GM06990 (cell line): ENCODE measurements around the gene MAN2B1.

ENCODE experiments used
- DNase-seq: peaks from one replicate; pipeline ENCODE4 v3.0.0-alpha.2; 2011; ENCODE audit not compliant: insufficient read length; ENCODE audit errors: extremely low read depth
- H3K27me3 ChIP-seq: replicated peaks from 2 replicates; pipeline ENCODE4 v1.6.0; 2011; ENCODE audit warnings: low read length; ENCODE audit not compliant: control insufficient read depth, insufficient read depth
- H3K36me3 ChIP-seq: 2 replicates; pipeline ENCODE4 v1.5.1; 2011; ENCODE audit warnings: low read length; ENCODE audit not compliant: control insufficient read depth, insufficient read depth
- H3K4me3 ChIP-seq: replicated peaks from 2 replicates; pipeline ENCODE4 v1.5.1; 2011; ENCODE audit warnings: low read depth, mild to moderate bottlenecking, control low read depth, low read length
- TF ChIP-seq, protein P1 (sequence below): IDR thresholded peaks from 2 replicates; pipeline ENCODE4 v1.5.1; 2011; ENCODE audit warnings: low read length, control low read depth, mild to moderate bottlenecking, inconsistent platforms; ENCODE audit not compliant: insufficient read depth, poor library complexity, severe bottlenecking

Gene MAN2B1

DNA sequence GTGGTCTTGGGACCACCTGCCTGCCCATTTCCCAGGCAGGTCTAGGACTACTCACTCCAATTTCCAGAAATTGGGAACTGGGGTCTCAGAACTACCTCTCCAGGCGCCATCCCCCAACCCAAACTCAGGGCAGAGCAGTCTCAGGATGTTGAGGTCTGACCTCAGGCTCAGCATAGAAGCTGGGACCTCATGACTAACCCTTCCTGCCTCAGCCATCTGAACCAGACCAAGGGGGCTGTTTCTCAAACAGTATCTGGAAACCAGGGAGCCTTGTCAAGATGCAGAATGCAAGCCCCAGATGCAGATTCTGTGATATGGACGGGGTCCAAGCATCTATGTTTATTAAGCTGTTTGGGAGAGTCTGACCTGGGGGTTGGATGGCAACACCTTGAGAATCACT, 28.6 kb upstream of the MAN2B1 start:
- no peak for DNase-seq
- Histone ChIP-seq H3K36me3 (peaks cover 6% of the 10 kb centered on the region), H3K27me3 (no peaks in the 10 kb centered on the region), H3K4me3 (no peak overlapping the region)
- TF ChIP-seq, protein P1, sequence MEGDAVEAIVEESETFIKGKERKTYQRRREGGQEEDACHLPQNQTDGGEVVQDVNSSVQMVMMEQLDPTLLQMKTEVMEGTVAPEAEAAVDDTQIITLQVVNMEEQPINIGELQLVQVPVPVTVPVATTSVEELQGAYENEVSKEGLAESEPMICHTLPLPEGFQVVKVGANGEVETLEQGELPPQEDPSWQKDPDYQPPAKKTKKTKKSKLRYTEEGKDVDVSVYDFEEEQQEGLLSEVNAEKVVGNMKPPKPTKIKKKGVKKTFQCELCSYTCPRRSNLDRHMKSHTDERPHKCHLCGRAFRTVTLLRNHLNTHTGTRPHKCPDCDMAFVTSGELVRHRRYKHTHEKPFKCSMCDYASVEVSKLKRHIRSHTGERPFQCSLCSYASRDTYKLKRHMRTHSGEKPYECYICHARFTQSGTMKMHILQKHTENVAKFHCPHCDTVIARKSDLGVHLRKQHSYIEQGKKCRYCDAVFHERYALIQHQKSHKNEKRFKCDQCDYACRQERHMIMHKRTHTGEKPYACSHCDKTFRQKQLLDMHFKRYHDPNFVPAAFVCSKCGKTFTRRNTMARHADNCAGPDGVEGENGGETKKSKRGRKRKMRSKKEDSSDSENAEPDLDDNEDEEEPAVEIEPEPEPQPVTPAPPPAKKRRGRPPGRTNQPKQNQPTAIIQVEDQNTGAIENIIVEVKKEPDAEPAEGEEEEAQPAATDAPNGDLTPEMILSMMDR, result no peak

- TF ChIP-seq, protein P1, result no peak
- H3K36me3 ChIP-seq, result peaks cover 3% of the 10 kb centered on the region
- no peak overlapping the region for H3K4me3 ChIP-seq
- H3K27me3 ChIP-seq, result no peaks in the 10 kb centered on the region
- DNase-seq, result no peak
Observed at GRCh38 chr19:12694641-12695040, 28.1 kb upstream of the MAN2B1 start.

DNA sequence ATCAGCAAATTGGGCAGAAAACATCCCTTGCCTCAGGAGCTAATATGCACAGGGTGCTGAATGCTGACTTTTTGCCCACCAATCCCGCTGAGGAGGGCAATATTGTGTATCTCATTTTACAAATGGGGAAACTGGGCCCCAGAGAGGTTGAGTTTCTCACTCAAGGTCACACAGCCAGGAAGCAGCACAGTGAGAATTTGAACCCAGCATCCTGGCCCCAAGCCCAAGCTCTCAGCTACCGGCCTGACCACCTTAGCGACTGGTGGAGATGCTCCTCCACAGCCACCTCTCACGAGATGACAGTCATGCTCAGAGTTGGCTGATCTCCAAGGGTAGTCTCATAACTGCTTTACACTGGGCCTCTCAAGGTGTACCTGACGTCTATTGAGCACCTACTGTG, 26.4 kb upstream of the MAN2B1 start:
- peaks cover 3% of the 10 kb centered on the region for H3K36me3 ChIP-seq
- TF ChIP-seq, protein P1, result no peak
- no peaks in the 10 kb centered on the region for H3K27me3 ChIP-seq
- no peak overlapping the region for H3K4me3 ChIP-seq
- DNase-seq, result no peak

GRCh38 chr19:12689581-12690216, 23.2 kb upstream of the MAN2B1 start:
- H3K4me3 ChIP-seq, result no peak overlapping the region
- DNase-seq, result no peak
- TF ChIP-seq, protein P1, result no peak
- no peaks in the 10 kb centered on the region for H3K27me3 ChIP-seq
- H3K36me3 ChIP-seq, result peaks cover 4% of the 10 kb centered on the region

DNA sequence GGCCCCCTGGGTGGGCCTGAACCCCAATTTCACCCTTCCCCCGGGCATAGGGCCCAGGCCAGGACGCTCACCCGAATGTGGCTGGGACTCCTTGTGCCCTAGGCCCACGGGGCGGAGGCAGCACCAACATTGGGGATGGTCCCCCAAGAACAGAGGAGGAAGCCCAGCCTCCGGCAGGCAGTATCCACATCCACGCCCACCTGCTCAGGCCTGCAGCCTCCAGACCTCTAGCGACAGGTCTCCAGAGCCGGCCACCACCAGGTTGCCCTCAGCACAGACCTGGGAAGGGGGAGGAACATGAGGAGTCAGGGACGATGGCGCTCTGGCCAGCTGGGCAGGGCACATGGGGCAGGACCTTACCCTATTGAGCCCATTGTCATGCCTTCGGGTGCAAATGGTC, 22.5 kb upstream of the MAN2B1 start:
- no peaks in the 10 kb centered on the region for H3K27me3 ChIP-seq
- no peak overlapping the region for H3K4me3 ChIP-seq
- TF ChIP-seq, protein P1, result no peak
- no peak for DNase-seq
- H3K36me3 ChIP-seq, result peaks cover 4% of the 10 kb centered on the region
